NK-92 (cell line): Measurements from ENCODE around the gene XAGE2.
"Not testable (repeated sequence)": the region's sequence is repeated elsewhere in the genome, so short reads cannot be mapped to it uniquely, and the experiment has no call there.

ENCODE experiments used
- DNase-seq: peaks from one replicate; lab custom pipeline; 2025; ENCODE audit not compliant: unreplicated experiment; lab: John Stamatoyannopoulos, UW

Gene XAGE2

GRCh38 chrX:52368368-52369055, at the start of gene XAGE2:
XAGE2 (plus strand) TSS chrX:52369021; CDS start chrX:52370015, 994 bp downstream.
- no peak for DNase-seq

GRCh38 chrX:52337410-52337809, 31.4 kb upstream of the XAGE2 start:
- DNase-seq, result no peak

DNA sequence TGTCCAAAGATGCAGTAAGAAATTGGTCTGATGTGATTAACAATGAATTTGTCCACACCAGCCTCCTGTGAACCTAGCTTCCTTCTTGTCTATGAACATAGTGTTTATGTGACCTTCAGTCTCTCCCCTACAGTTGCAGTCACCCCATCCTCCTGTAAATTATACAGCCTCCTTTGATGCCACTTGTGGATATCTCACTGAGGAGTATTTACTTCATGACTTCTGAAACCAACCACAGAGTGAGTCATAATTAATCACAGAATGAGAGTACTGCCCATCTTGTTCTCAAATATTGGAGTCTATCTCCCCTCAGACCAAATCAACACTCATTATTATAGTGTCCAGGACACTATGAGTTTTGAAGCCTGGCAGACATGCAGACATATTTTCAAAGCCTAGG, 27.3 kb upstream of the XAGE2 start:
- no peak for DNase-seq

GRCh38 chrX:52343131-52343530, 25.7 kb upstream of the XAGE2 start:
- not testable (repeated sequence) for DNase-seq

DNA sequence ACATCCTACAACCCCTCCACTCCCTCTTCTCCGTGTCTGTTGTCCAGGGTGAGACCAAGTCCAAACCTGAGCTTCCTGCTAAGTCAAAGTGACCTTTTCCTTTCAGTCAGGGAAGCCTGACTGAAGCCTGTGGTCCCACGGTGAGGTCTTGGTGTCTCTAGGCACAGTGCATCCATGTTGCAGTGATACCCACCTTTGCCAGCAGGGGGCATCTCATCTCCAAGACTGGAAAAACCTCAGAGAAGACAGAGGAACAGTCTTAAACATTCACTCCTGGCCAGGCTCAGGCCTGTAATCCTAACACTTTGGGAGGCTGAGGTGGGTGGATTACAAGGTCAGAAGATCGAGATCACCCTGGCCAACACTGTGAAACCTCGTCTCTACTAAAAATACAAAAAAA, 23.4 kb upstream of the XAGE2 start:
- not testable (repeated sequence) for DNase-seq

- DNase-seq, result no peak
These were observed 22.4 kb upstream of the XAGE2 start for GRCh38 chrX:52346174-52347165.

DNA sequence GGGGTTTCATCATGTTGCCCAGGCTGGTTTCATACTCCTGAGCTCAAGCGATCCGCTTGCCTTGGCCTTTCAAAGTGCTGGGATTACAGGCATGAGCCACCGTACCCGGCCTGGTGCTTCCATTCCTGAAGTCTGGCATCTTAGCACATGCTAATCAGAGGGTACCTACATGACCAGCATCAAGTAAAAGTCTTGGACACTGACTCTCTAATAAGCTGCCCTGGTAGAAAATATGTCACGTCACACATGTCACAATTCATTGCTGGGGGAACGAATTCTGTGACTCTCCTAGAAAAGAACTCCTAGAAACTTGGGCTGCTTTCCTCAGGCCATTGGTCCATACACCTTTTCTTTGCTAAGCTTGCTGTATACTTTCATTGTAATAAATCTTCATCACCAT, 19.1 kb upstream of the XAGE2 start:
- DNase-seq, result no peak

GRCh38 chrX:52352551-52352950, 16.3 kb upstream of the XAGE2 start:
- no peak for DNase-seq

DNA sequence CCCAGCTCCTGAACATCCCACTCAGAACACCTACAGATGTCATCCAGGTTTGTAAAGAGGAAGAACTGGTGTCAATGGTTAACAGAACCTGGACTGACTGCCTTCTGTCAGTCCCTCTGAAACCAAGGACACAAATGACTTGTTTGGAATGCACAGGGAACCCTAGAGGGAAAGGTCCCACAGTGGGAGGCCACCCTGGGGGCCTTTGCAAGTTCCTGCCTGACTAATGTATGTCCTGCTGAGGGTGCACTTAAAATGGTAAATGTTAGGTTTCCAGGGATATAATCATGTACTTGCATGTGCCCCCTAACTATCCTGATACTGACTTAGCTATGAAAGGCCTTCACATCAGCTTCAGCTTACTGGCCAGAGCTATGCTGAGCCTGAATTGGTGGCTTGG, 15.0 kb upstream of the XAGE2 start:
- DNase-seq, result no peak

DNA sequence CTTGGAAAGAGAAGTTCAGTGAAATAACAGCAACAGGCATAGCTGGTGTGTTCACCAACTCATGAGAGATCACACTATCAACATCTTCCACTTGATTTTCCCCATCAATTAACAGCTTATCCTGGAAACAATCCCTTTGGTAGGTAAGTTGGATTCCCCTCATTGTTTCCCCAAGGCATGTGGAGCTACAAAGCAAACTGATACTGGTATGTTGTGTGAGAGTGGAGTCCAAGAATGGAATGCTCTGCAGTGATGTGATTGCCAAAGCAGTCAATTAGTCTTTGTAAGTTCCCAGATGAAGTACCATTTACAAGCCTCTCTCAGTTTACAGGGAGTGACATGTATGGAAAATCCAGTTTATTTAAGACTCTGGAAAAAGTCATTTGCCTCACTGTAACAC, 13.7 kb upstream of the XAGE2 start:
- DNase-seq, result no peak

- DNase-seq, result no peak
These were observed 9.1 kb upstream of the XAGE2 start for GRCh38 chrX:52359614-52360232.

DNA sequence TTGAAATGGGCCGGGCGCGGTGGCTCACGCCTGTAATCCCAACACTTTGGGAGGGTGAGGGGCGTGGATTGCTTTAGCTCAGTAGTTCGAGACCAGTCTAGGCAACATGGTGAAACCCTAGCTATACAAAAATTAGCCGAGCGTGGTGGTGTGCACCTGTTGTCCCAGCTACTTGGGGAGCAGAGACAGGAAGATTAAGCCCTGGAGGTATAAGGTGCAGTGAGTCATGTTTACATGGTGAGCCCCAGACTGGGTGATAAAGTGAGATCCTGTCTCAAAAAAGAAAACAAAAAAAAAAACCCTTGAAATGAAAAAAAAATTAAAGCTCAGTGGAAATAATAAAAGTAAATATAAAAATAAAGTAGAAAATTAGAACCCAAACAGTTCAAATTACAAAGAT, 6.9 kb upstream of the XAGE2 start:
- no peak for DNase-seq

- no peak for DNase-seq
These were observed 5.5 kb upstream of the XAGE2 start for GRCh38 chrX:52363247-52363883.

DNA sequence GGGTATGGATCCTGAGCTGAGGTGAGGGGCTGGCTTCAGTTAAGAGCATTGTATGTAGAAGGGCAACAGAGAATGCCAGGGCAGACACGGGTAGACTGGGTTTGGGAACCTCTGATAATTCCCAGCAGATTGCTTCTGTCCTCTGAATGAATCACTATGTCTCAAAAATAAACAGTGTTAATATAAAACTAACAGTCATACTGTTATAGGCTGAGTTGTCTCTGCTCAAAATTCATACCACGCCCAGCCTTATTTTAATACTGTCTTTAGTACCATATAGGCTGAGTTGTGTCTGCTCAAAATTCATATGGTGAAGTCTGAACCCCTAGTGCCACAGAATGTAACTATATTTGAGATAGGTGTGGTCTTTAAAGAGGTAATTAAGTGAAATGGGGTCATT, 10.0 kb downstream of the XAGE2 start:
- no peak for DNase-seq

GRCh38 chrX:52380993-52381392, 12.2 kb downstream of the XAGE2 start:
- DNase-seq, result no peak

DNA sequence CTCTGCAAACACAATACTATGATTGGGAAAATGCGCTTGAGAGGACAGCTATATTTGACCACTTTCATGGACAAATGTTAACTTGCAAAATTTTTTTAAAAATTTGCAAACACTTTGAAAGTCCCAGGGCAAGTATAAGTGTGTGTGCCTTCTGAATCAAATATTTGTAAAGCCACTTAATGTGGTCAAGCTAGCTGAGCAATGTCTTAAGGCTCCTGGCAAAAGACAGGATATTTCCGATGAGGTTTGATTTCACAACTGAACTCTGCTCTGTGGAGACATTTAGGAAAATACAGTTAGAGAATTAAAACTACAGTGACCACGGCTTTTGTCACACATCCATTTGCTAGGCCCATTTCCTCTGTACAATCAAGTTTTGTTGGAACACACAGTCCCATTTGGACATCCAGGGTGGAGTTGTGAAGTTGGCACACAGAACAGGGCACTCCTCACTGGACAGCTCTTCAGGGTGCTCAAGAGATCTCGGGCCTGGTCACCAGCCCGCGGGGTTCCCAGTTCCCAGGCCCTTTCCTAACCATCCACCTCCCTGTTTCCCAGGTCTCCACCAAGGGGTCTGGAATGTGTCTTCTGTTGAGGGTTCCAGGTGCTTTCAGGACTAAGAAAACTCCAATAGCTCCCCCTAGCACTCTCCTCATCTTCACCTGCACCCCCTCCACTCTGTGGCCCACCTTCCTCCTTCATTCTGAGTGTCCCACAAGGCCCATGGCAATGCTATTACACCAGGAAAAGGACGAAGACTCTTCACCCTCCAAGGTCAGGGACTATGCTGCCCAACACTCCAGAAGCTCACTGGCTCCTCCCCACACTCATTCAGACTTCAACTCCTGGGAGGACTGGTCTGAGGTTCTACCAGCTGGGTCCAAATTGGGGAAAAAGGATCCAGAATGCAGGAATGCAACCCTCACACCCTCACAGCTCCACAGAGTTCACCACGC, 41.9 kb downstream of the XAGE2 start:
- DNase-seq, result no peak

DNA sequence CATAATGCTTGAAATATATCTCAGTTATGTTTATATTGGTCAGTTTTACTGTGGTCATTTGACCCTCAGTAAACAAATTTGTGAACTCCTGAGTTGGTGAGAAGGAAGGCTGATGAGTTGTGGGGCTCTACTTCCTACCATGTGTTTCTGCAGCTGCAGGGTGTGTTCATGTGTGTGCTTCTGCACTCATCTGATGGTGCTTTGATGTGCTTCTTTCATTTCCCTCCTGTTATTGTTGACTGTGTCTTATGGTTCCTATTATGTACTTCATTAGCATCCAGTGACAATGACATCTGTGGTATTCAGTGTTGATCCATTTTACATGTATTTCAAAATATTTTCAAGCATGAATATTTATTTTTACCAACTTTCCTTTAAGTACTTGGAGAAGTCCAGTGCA, 46.5 kb downstream of the XAGE2 start:
- DNase-seq, result no peak

- no peak for DNase-seq
These were observed 48.0 kb downstream of the XAGE2 start for GRCh38 chrX:52416816-52417215.

- no peak for DNase-seq
These were observed 52.1 kb downstream of the XAGE2 start for GRCh38 chrX:52420824-52421443.

DNA sequence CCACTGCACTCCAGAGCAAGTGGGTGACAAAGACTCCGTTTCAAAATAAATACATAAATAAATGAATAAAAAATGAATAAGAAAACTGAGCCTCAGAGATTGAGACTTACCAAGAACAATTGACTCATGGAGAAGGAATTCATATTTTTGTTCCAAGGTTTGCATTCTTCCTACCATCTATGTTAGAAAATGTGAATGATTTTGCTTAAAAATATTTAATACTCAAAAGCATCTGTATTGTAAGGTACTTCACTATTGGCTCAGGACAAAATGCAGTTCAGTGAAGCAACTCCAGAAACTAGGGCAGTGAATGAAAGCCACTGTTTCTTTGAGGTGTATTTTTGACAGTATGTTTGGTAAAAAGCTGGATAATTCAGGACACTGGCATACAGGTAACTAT, 54.1 kb downstream of the XAGE2 start:
- DNase-seq, result no peak
